ENCODE data around the gene OLFM2.
A peak's percentile ranks its signal among the peaks of the same experiment; 100 is the strongest.
"Not testable (repeated sequence)": the region's sequence is repeated elsewhere in the genome, so short reads cannot be mapped to it uniquely, and the experiment has no call there.

Gene OLFM2

DNA sequence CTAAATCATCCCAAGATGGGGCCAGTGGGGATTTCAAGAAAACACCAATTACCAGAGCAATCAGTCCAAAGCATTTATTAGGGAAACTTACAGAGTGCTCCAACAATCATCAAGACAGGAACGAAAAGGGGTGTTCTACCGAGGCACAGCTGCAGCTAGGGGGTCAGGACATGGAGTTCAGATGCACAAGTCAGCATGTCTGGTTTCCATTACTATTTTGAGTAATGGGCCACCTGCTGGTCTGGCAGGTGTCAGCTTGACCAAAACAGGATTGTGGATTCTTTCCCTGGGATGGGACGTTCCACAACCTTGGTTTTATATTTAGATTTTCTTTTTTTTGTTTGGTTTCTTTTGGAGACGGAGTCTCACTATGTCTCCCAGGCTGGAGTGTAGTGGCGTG, 112.5 kb downstream of the OLFM2 start:
- no peak for DNase-seq

DNA sequence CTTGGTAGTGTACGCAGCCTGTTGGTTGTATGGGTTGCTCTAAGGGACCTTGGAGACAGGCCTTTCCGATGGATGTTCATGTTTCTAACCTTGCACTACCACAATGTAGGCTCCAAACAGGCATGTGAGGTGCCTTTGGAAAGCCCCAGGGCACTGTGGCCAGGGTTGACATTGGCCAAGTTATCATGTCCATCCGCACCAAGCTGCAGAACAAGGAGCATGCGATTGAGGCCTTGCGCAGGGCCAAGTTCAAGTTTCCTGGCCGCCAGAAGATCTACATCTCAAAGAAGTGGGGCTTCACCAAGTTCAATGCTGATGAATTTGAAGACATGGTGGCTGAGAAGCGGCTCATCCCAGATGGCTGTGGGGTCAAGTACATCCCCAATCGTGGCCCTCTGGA, 116.3 kb downstream of the OLFM2 start:
- not testable (repeated sequence) for DNase-seq

DNA sequence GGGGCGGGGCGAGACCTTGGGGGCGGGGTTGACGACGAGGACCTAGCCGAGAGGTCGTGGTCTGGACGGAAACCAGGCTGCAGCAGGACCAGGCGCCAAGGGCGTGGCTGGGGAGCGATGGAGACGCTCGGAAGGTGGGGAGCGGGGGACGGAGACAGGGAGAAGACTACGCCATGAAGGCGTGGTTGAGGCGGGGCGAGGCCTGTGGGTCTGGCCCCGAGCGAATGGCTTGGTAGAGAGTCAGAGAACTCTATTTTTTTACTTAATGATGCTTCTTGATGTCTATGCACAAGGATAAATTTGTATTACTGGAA, 116.8 kb downstream of the OLFM2 start:
- no peak for DNase-seq

DNA sequence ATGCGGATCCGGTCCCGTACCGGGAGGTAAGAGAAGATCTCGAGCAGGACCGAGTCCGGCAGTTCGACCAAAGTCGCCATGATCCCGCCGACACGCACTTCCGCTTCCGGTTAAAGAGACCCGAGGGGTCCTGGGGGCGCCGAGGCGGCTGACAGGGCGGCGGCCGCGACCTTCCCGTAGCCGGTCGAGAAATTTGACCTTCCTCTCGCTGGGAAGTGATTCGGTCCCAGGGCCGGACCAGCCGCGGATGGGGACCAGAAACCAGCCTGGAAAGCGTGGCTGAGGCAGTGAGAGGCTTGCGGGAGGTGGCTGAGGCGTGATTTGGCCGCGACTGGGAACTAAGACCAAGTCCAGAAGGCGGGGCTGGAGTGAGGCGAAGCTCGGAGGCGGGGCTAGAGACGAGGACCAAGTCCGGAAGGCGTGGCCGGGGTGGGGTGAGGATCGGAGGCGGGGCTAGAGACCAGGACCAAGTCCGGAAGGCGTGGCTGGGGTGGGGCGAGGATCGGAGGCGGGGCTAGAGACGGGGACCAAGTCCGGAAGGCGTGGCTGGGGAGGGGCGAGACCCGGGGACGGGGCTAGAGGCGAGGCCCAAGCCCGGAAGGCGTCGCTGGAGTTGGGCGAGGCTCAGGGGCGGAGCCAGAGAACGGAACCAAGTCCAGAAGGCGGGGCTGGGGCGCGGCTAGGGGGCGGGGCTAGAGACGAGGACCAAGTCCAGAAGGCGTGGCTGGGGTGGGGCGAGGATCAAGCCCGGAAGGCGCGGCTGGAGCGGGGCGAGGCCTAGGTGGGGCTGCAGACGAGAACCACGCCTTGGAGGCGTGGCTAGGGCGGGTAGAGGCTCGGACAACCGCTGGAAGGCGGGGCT, 117.3 kb downstream of the OLFM2 start, which contains the start of gene FBXL12:
Gene FBXL12 (minus strand): TSS at position 346 of the 862 bp plus-strand sequence. CDS start 266 bp downstream, at position 80.
- peak; percentile 100 for DNase-seq

DNA sequence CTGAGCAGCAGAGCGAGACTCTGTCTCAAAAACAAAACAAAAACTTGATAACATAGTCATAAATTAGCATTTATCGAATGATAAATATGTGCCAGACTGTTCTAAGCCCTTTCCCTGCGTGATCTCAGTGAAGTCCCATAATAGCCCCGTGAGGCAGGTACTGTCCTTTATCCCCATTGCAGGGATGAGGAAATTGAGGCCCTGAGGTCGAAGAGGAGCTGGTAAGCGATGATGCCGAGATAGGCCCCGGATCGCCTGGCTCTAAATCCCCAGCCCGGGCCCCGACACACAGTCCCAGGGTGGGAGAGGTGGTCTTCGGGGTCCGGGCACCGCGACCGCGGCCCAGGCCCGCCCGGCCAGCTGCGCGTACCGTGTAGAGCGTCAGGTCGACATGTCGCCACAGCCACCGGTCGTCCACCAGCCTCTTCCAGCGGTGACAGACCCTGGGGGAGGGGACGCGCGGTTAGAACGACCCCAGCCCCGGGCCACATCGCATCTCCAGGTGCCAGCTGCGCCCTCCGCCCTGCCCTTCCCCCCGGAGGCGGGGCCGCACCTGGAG, 118.1 kb downstream of the OLFM2 start:
- DNase-seq: peak; percentile 7

DNA sequence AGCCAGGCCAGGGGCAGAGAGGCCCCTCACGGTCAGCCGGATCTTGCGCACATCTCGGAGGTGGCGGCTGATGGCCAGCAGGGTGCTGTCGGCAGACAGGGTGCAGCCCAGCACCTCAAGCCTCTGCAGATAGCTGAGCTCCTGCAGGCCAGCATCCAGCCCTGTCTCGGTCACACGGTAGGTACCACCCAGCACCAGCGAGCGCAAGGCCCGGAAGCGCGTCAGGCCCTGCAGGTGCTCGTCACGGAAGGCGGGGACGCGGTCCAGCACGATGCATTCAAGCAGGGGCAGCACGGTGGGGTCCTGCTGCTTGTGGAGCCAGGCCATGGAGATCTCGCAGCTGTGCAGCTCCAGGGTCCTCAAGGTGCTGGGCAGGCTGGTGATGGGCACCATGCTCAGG, 125.2 kb downstream of the OLFM2 start:
- DNase-seq: no peak

DNA sequence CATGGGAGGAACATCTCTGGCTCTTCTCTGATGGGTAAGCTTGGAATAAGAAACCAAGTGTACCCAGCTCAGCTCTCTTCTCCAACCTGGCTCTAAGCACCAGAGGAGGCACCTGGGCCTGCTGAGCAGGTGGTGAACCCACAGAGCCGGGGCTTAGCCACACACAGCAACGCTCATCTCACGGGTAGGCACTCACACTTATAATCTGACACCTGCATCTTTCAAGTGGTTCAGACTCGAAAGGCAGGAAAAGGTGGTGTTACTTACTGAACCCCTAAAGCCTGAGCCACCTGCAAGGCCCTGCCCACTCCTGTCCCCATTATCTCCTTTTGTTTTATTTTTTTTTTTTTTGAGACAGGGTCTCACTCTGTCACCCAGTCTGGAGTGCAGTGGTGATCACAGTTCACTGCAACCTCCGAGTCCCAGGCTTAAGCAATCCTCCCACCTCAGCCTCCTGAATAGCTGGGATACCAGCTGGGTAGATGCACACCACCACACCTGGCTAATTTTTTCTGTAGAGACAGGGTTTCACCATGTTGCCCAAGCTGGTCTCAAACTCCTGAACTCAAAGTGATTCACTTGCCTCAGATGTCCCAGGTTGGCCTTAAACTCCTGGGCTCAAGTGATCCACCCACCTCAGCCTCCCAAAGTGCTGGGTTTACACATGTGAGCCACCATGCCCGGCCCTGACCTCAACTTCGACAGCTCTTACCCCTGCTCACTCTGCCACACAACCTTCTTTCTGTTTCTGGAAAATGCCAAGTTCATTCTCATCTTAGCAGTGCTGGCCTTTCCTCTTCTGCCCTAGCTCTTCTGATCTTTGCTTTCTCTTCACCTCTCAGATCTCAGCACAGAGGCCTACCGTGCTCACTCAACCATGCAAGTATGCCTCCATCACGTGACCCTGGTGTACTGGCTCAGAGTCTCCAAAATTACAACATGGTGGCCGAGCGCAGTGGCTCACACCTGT, 127.2 kb downstream of the OLFM2 start:
- peak; percentile 73 for DNase-seq

DNA sequence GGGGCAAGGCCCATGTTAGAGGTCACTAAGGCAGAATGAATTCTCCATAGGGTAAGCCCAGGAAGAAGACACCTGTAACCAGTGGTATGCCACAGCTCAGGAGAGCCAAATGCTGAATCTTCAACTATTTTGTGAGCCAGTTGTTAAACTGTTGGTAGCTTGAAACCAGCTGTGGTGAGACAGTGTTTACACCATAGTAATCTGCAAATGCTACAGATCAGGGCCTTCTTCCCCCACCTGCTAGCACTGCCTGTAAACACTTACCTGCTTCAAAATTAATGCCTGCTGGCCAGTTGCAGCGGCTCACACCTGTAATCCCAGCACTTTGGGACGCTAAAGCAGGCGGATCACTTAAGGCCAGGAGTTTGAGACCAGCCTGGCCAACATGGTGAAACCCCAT, 129.5 kb downstream of the OLFM2 start:
- DNase-seq: no peak

Measured in CD4-positive, alpha-beta T cell treated with Interleukin-21 for 1 hour (primary cell).